Posterior cingulate gyrus (tissue), 11 donors: ENCODE results near the gene CAMTA2.
"Not testable (repeated sequence)": the region's sequence is repeated elsewhere in the genome, so short reads cannot be mapped to it uniquely, and the experiment has no call there.

Source experiments
- DNase-seq, 10 donors: peaks; one replicate each; pipeline versions ENCODE4 v3.0.0 to v3.0.0-alpha.2; 2020 to 2021; ENCODE audit warnings: mixed read lengths in 3 of 10
- intact Hi-C: fragments of 100-400 bp; cut with DNase I; formaldehyde crosslinking; loops from one replicate; pipeline ENCODE4 v1.15.1; 2023

The CAMTA2 gene

GRCh38 chr17:4939546-4939795, 48.0 kb downstream of the CAMTA2 start:
- peak in 1 of 10 donors; percentile 85 for DNase-seq
- intact Hi-C loops, result no loop called here

- peak in 2 of 10 donors; percentile 37 to 46 for DNase-seq
- intact Hi-C loops, result no loop called here
Observed at GRCh38 chr17:4938688-4939545, 48.6 kb downstream of the CAMTA2 start.

GRCh38 chr17:4938069-4938491, 49.4 kb downstream of the CAMTA2 start:
- intact Hi-C loops, result no loop called here
- DNase-seq, result peak in 2 of 10 donors; percentile 67 to 69

- peak in 1 of 10 donors; percentile 67 for DNase-seq
- intact Hi-C loops, result no loop called here
Observed at GRCh38 chr17:4937553-4937952, 49.9 kb downstream of the CAMTA2 start.

- intact Hi-C loops, result no loop called here
- DNase-seq, result peak in 2 of 10 donors; percentile 22 to 51
Observed at GRCh38 chr17:4936436-4936835, 51.0 kb downstream of the CAMTA2 start.

GRCh38 chr17:4935650-4936049, 51.8 kb downstream of the CAMTA2 start:
- DNase-seq, result peak in 2 of 10 donors; percentile 23 to 65
- intact Hi-C loops, result no loop called here

- intact Hi-C loops, result no loop called here
- peak in 3 of 10 donors; percentile 51 to 81 (median 58) for DNase-seq
Observed at GRCh38 chr17:4934173-4934979, 53.1 kb downstream of the CAMTA2 start.

- intact Hi-C loops, result no loop called here
- DNase-seq, result peak in 3 of 10 donors; percentile 12 to 35 (median 19)
Observed at GRCh38 chr17:4933646-4934045, 53.8 kb downstream of the CAMTA2 start.

GRCh38 chr17:4932756-4933155, 54.7 kb downstream of the CAMTA2 start:
- intact Hi-C loops, result no loop called here
- DNase-seq, result peak in 3 of 10 donors; percentile 61 to 80 (median 66)

- peak in 2 of 10 donors; percentile 39 to 41 for DNase-seq
- intact Hi-C loops, result no loop called here
Observed at GRCh38 chr17:4931963-4932362, 55.5 kb downstream of the CAMTA2 start, which contains the start of gene GP1BA. Gene GP1BA (plus strand): TSS chr17:4932277. CDS start chr17:4932605, 328 bp downstream.

GRCh38 chr17:4928881-4929280, 58.6 kb downstream of the CAMTA2 start:
- intact Hi-C loops, result no loop called here
- DNase-seq, result peak in 2 of 10 donors; percentile 59

- DNase-seq, result peak in 1 of 10 donors; percentile 16
- intact Hi-C loops, result not testable (repeated sequence)
Observed at GRCh38 chr17:4926577-4927335, 60.7 kb downstream of the CAMTA2 start.

- peak in 2 of 10 donors; percentile 8 to 24 for DNase-seq
- intact Hi-C loops, result no loop called here
Observed at GRCh38 chr17:4921320-4921719, 66.2 kb downstream of the CAMTA2 start.

GRCh38 chr17:4920351-4921048, 67.0 kb downstream of the CAMTA2 start:
- intact Hi-C loops, result no loop called here
- peak in 2 of 10 donors; percentile 36 to 41 for DNase-seq

GRCh38 chr17:4919511-4920047, 67.9 kb downstream of the CAMTA2 start:
- intact Hi-C loops, result no loop called here
- peak in 2 of 10 donors; percentile 8 to 29 for DNase-seq
